RPMI8226 (cell line): ENCODE measurements around the gene DPP6.

Source experiments
- DNase-seq: peaks from one replicate; pipeline ENCODE4 v3.0.0-alpha.2; 2015

DPP6 gene

GRCh38 chr7:154785898-154786297 lies 733.7 kb downstream of the DPP6 start:
- DNase-seq, result no peak

GRCh38 chr7:154789404-154789803 lies 737.2 kb downstream of the DPP6 start:
- peak; percentile 75 for DNase-seq

GRCh38 chr7:154791611-154792010 lies 739.4 kb downstream of the DPP6 start:
- no peak for DNase-seq

GRCh38 chr7:154792436-154793055 lies 740.3 kb downstream of the DPP6 start:
- peak; percentile 34 for DNase-seq

- DNase-seq, result peak; percentile 77
Observed at GRCh38 chr7:154794147-154794780, 742.1 kb downstream of the DPP6 start.

GRCh38 chr7:154795014-154795413 lies 742.8 kb downstream of the DPP6 start:
- DNase-seq, result peak; percentile 27

- DNase-seq, result no peak
Observed at GRCh38 chr7:154795437-154795836, 743.2 kb downstream of the DPP6 start.

GRCh38 chr7:154804449-154804848 lies 752.3 kb downstream of the DPP6 start:
- DNase-seq, result no peak

GRCh38 chr7:154812027-154812426 lies 759.8 kb downstream of the DPP6 start:
- no peak for DNase-seq

GRCh38 chr7:154817224-154817896 lies 765.2 kb downstream of the DPP6 start:
- DNase-seq, result no peak

GRCh38 chr7:154827007-154827406 lies 774.8 kb downstream of the DPP6 start:
- DNase-seq, result no peak

- DNase-seq, result peak; percentile 75
Observed at GRCh38 chr7:154832557-154833138, 780.5 kb downstream of the DPP6 start.

GRCh38 chr7:154836021-154836448 lies 783.8 kb downstream of the DPP6 start:
- no peak for DNase-seq

GRCh38 chr7:154837087-154837486 lies 784.9 kb downstream of the DPP6 start:
- DNase-seq, result no peak

GRCh38 chr7:154837622-154838021 lies 785.4 kb downstream of the DPP6 start:
- no peak for DNase-seq

- DNase-seq, result no peak
Observed at GRCh38 chr7:154840086-154840485, 787.9 kb downstream of the DPP6 start.

GRCh38 chr7:154841731-154842331 lies 789.6 kb downstream of the DPP6 start:
- DNase-seq, result no peak

GRCh38 chr7:154842591-154842990 lies 790.4 kb downstream of the DPP6 start:
- DNase-seq, result no peak

- no peak for DNase-seq
Observed at GRCh38 chr7:154843670-154844237, 791.6 kb downstream of the DPP6 start.

GRCh38 chr7:154844499-154844898 lies 792.3 kb downstream of the DPP6 start:
- no peak for DNase-seq

GRCh38 chr7:154844955-154845354 lies 792.8 kb downstream of the DPP6 start:
- DNase-seq, result no peak

- DNase-seq, result no peak
Observed at GRCh38 chr7:154848464-154848863, 796.3 kb downstream of the DPP6 start.

GRCh38 chr7:154852205-154852604 lies 800.0 kb downstream of the DPP6 start:
- no peak for DNase-seq
